ENCODE results near the gene SCYGR7. TPM values are rescaled to one million over a fixed set of nuclear protein-coding genes. Genes with fewer than 3 reads are reported as not detected.

The SCYGR7 gene
- total and polyA plus RNA-seq, 2 of the 13 experiments (the other 11 are each of a cell fraction or from before 2014, with no cell fraction given) = not detected

- no peak for TF ChIP-seq TERF1 (CRISPR knock-in tag; IDR thresholded peaks at IDR 0.05)
- no peak for TF ChIP-seq ZMAT3 (CRISPR knock-in tag; conservative IDR thresholded peaks at IDR 0.05)
- no peak; the same call in 1 of the 2 replicates for TF ChIP-seq AFF4 (CRISPR knock-in tag; IDR thresholded peaks at IDR 0.05)
- peak; percentile 39; the same call in 1 of the 2 replicates for TF ChIP-seq THAP9 (CRISPR knock-in tag; IDR thresholded peaks at IDR 0.05; ENCODE audit: borderline replicate concordance)
- TF ChIP-seq THAP11 (CRISPR knock-in tag; IDR thresholded peaks at IDR 0.05) = peak; percentile 53; the same call in 1 of the 2 replicates
- TF ChIP-seq GABPB1 (CRISPR knock-in tag; IDR thresholded peaks at IDR 0.05) = no peak; the same call in 1 of the 2 replicates
- no peak for TF ChIP-seq ZNF790 (CRISPR knock-in tag; IDR thresholded peaks at IDR 0.05; ENCODE audit: borderline replicate concordance)
- peak; percentile 55; the same call in 1 of the 2 replicates for TF ChIP-seq KLF6 (CRISPR knock-in tag; IDR thresholded peaks at IDR 0.05)
- no peak for TF ChIP-seq ZNF709 (CRISPR knock-in tag; IDR thresholded peaks at IDR 0.05)
- no peak for TF ChIP-seq ZNF20 (CRISPR knock-in tag; IDR thresholded peaks at IDR 0.05)
- TF ChIP-seq FOXO4 (CRISPR knock-in tag; conservative IDR thresholded peaks at IDR 0.05) = no peak
- TF ChIP-seq ATM (IDR thresholded peaks at IDR 0.05; ENCODE audit: borderline replicate concordance) = no peak
- no peak for TF ChIP-seq ZNF143 (CRISPR knock-in tag; IDR thresholded peaks at IDR 0.05)
- no peak for TF ChIP-seq ZBTB44 (CRISPR knock-in tag; IDR thresholded peaks at IDR 0.05)
- peak; percentile 75 for TF ChIP-seq ZNF670 (CRISPR knock-in tag; IDR thresholded peaks at IDR 0.05; ENCODE audit: borderline replicate concordance)
- TF ChIP-seq ZNF619 (CRISPR knock-in tag; IDR thresholded peaks at IDR 0.05) = no peak
- TF ChIP-seq TEF (CRISPR knock-in tag; IDR thresholded peaks at IDR 0.05) = no peak
Measured at GRCh38 chr2:227766373-227766883, 38.3 kb downstream of the SCYGR7 start (continued).
